Liver (tissue), 9 donors: Measurements from ENCODE around the gene TMEM131. TPM values are rescaled to one million over a fixed set of nuclear protein-coding genes. Genes with fewer than 3 reads are reported as not detected.
"Not testable (repeated sequence)": the region's sequence is repeated elsewhere in the genome, so short reads cannot be mapped to it uniquely, and the experiment has no call there.

Experiments
- DNase-seq: peaks from one replicate; pipeline ENCODE4 v3.0.0-alpha.2; 2017; ENCODE audit warnings: low spot score
- H3K27ac ChIP-seq, 2 donors: one replicate each; pipeline ENCODE4 v1.7.0; 2013; ENCODE audit warnings: inconsistent platforms in 2 of 2, low read length in 2 of 2, control low read depth in 1 of 2, low read depth in 1 of 2, mild to moderate bottlenecking in 1 of 2
- H3K27me3 ChIP-seq, 4 donors: one replicate each; pipeline versions ENCODE4 v1.6.1 to v1.7.0; 2013; ENCODE audit warnings: low read length in 3 of 4, inconsistent platforms in 1 of 4, mild to moderate bottlenecking in 1 of 4, moderate library complexity in 1 of 4; ENCODE audit not compliant: control insufficient read depth in 4 of 4, insufficient read depth in 4 of 4
- H3K36me3 ChIP-seq, 4 donors: one replicate each; pipeline versions ENCODE4 v1.6.1 to v1.7.0; 2013; ENCODE audit warnings: low read length in 3 of 4, mild to moderate bottlenecking in 3 of 4, low read depth in 1 of 4, moderate library complexity in 1 of 4; ENCODE audit not compliant: control insufficient read depth in 4 of 4, insufficient read depth in 3 of 4
- H3K4me1 ChIP-seq, 4 donors: one replicate each; pipeline versions ENCODE4 v1.6.1 to v1.7.0; 2013; ENCODE audit warnings: low read length in 3 of 4, mild to moderate bottlenecking in 3 of 4, moderate library complexity in 1 of 4; ENCODE audit not compliant: control insufficient read depth in 4 of 4, insufficient read depth in 4 of 4
- H3K4me3 ChIP-seq, 3 donors: one replicate each; pipeline versions ENCODE4 v1.6.1 to v1.7.0; 2013; ENCODE audit warnings: low read length in 3 of 3, control low read depth in 1 of 3, low read depth in 1 of 3, mild to moderate bottlenecking in 1 of 3
- H3K9ac ChIP-seq, 2 donors: one replicate each; pipeline ENCODE4 v1.7.0; 2013; ENCODE audit warnings: low read length in 2 of 2, mild to moderate bottlenecking in 2 of 2, moderate library complexity in 2 of 2, control low read depth in 1 of 2, low read depth in 1 of 2
- H3K9me3 ChIP-seq, 4 donors: one replicate each; pipeline versions ENCODE4 v1.6.1 to v1.7.0; 2013; ENCODE audit warnings: low read length in 3 of 4; ENCODE audit not compliant: control insufficient read depth in 4 of 4
- ATF3 ChIP-seq: IDR thresholded peaks from 2 replicates; pipeline ENCODE4 v1.6.1; 2016; ENCODE audit warnings: antibody characterized with exemption
- HNF4A ChIP-seq, 2 donors: conservative IDR thresholded peaks; 2 replicates each; pipeline ENCODE4 v1.6.1; 2016; ENCODE audit warnings: antibody characterized with exemption in 2 of 2, mild to moderate bottlenecking in 2 of 2
- HNF4G ChIP-seq: IDR thresholded peaks from 2 replicates; pipeline ENCODE4 v1.6.1; 2016; ENCODE audit warnings: antibody characterized with exemption
- JUND ChIP-seq, 2 donors: IDR thresholded peaks; 2 replicates each; pipeline ENCODE4 v1.6.1; 2016; ENCODE audit warnings: antibody characterized with exemption in 2 of 2
- RAD21 ChIP-seq, 2 donors: IDR thresholded peaks; 2 replicates each; pipeline ENCODE4 v1.6.1; 2016; ENCODE audit warnings: antibody characterized with exemption in 2 of 2, mild to moderate bottlenecking in 2 of 2
- RXRA ChIP-seq, 2 donors: IDR thresholded peaks; 2 replicates each; pipeline ENCODE4 v1.6.1; 2017 to 2018; ENCODE audit warnings: antibody characterized with exemption in 2 of 2, mild to moderate bottlenecking in 1 of 2
- SP1 ChIP-seq: IDR thresholded peaks from 2 replicates; pipeline ENCODE4 v1.6.1; 2018; ENCODE audit warnings: antibody characterized with exemption, mild to moderate bottlenecking
- ZBTB33 ChIP-seq: IDR thresholded peaks from 2 replicates; pipeline ENCODE4 v1.6.1; 2016; ENCODE audit warnings: antibody characterized with exemption
- WGBS: extraction: QIAGEN DNeasy Blood & Tissue Kit; methylation state at CpG from one replicate; pipeline ENCODE4 v1.1.7; 2013; 5-methylcytosine and 5-hydroxymethylcytosine counted together
- polyA plus RNA-seq, 2 donors: library from polyadenylated mRNA; stranded (reverse) in 1 of 2; unstranded in 1 of 2; fragments of 200-250 nt in 1 of 2; fragments of >200 nt in 1 of 2; fragmentation: Nextera tagmentation in 1 of 2; extraction: Ambion mirVana in 1 of 2; gene quantifications; one replicate each; pipeline versions ENCODE4 v1.2.1 to v1.2.3, GENCODE V29; 2013 to 2015
- total RNA-seq, 2 donors: library from RNA; depleted of rRNA; stranded (reverse); fragments of >200 nt; gene quantifications; one replicate each; pipeline ENCODE4 v1.2.3, GENCODE V29; 2014
- donor health status: healthy.
- donor health status: healthy.
- donor health status: healthy.
- donor health status: healthy.
- donor health status: healthy.

The TMEM131 gene
- total and polyA plus RNA-seq, 4 donors = 6.1 to 22.8 (median 11.2) TPM

GRCh38 chr2:97831121-97831520 is 164.6 kb downstream of the TMEM131 start:
- DNase-seq = no peak
- Histone ChIP-seq H3K9ac (no peak overlapping the region), H3K4me1 (peaks cover 0 to 8% (median 1%) of the 10 kb centered on the region in 4 donors), H3K9me3 (no peaks in the 10 kb centered on the region), H3K36me3 (peaks cover 0 to 7% (median under 1%) of the 10 kb centered on the region in 4 donors), H3K27me3 (no peaks in the 10 kb centered on the region), H3K27ac (no peak overlapping the region), H3K4me3 (no peak overlapping the region)
- TF ChIP-seq JUND (IDR thresholded peaks at IDR 0.05) = no peak
- no peak for TF ChIP-seq ZBTB33
- TF ChIP-seq RAD21 (IDR thresholded peaks at IDR 0.05) = no peak
- WGBS = 93% methylated on average over 2 of the region's 2 CpGs

GRCh38 chr2:97829255-97829654 is 166.5 kb downstream of the TMEM131 start:
- not testable (repeated sequence) for H3K27ac ChIP-seq, H3K4me1 ChIP-seq, H3K36me3 ChIP-seq, H3K9ac ChIP-seq, H3K9me3 ChIP-seq, H3K4me3 ChIP-seq, H3K27me3 ChIP-seq, DNase-seq
- WGBS = 97% methylated on average over 10 of the region's 10 CpGs

- not testable (repeated sequence) for H3K9ac ChIP-seq, H3K4me1 ChIP-seq, H3K36me3 ChIP-seq, H3K27ac ChIP-seq, H3K9me3 ChIP-seq, DNase-seq, H3K27me3 ChIP-seq, H3K4me3 ChIP-seq
- WGBS = 98% methylated on average over 19 of the region's 19 CpGs
Observed at GRCh38 chr2:97827013-97827412, 168.7 kb downstream of the TMEM131 start.

- H3K27ac ChIP-seq, H3K9ac ChIP-seq, H3K4me1 ChIP-seq, H3K36me3 ChIP-seq, H3K4me3 ChIP-seq, DNase-seq, H3K27me3 ChIP-seq, H3K9me3 ChIP-seq: not testable (repeated sequence)
- 86% methylated on average over 3 of the region's 3 CpGs for WGBS
Observed at GRCh38 chr2:97826266-97826847, 169.4 kb downstream of the TMEM131 start.

GRCh38 chr2:97824011-97824410 is 171.7 kb downstream of the TMEM131 start:
- H3K4me3 ChIP-seq, H3K9ac ChIP-seq, H3K4me1 ChIP-seq, H3K9me3 ChIP-seq, H3K36me3 ChIP-seq, H3K27ac ChIP-seq, H3K27me3 ChIP-seq, DNase-seq: not testable (repeated sequence)
- 39% methylated on average over 2 of the region's 2 CpGs for WGBS
- TF ChIP-seq RXRA (IDR thresholded peaks at IDR 0.05) = peak; percentile 33 to 34
- peak; percentile 39 for TF ChIP-seq HNF4G
- TF ChIP-seq HNF4A (conservative IDR thresholded peaks at IDR 0.05) = peak; percentile 82 to 91
- peak; percentile 47 for TF ChIP-seq SP1
- TF ChIP-seq ATF3 = peak; percentile 38

GRCh38 chr2:97821862-97822261 is 173.9 kb downstream of the TMEM131 start:
- not testable (repeated sequence) for H3K4me1 ChIP-seq, H3K36me3 ChIP-seq, H3K4me3 ChIP-seq, H3K9ac ChIP-seq, DNase-seq, H3K27ac ChIP-seq, H3K27me3 ChIP-seq, H3K9me3 ChIP-seq
- WGBS = 98% methylated on average over 6 of the region's 6 CpGs
